OCI-LY1 (cell line): ENCODE data around the gene SLC26A8.

Source experiments
- H2AFZ ChIP-seq: fragments of 200-600 bp; sonication (generic), shearing (Covaris generic); 2 replicates; pipeline ENCODE4 v1.6.0; 2014; ENCODE audit warnings: antibody characterized with exemption, mild to moderate bottlenecking, low read length
- H3F3A ChIP-seq: fragments of 200-600 bp; sonication (generic), shearing (Covaris generic); 2 replicates; pipeline ENCODE4 v1.6.0; 2014; ENCODE audit warnings: mild to moderate bottlenecking, antibody characterized with exemption, low read length, moderate library complexity; ENCODE audit not compliant: insufficient read depth
- H3K27ac ChIP-seq: fragments of 200-600 bp; sonication (generic); 2 replicates; pipeline ENCODE4 v1.5.1; 2014; ENCODE audit warnings: low read length, mixed run types, mild to moderate bottlenecking, low read depth; ENCODE audit not compliant: poor library complexity, severe bottlenecking
- H3K27me3 ChIP-seq: fragments of 200-600 bp; sonication (generic); 2 replicates; pipeline ENCODE4 v1.6.0; 2014; ENCODE audit warnings: antibody characterized with exemption, mild to moderate bottlenecking, low read length, moderate library complexity; ENCODE audit not compliant: insufficient read depth
- H3K36me3 ChIP-seq: fragments of 200-600 bp; sonication (generic); 2 replicates; pipeline ENCODE4 v1.6.1; 2014; ENCODE audit warnings: mild to moderate bottlenecking, antibody characterized with exemption, low read length, moderate library complexity, mixed read lengths; ENCODE audit not compliant: insufficient read depth
- H3K4me1 ChIP-seq: fragments of 200-600 bp; sonication (generic); 2 replicates; pipeline ENCODE4 v1.5.1; 2014; ENCODE audit warnings: mild to moderate bottlenecking, low read length, moderate library complexity; ENCODE audit not compliant: insufficient read depth, severe bottlenecking
- H3K4me2 ChIP-seq: fragments of 200-600 bp; sonication (generic), shearing (Covaris generic); 2 replicates; pipeline ENCODE4 v1.6.1; 2014; ENCODE audit warnings: low read length
- H3K4me3 ChIP-seq: fragments of 200-600 bp; sonication (generic); 2 replicates; pipeline ENCODE4 v1.5.1; 2014; ENCODE audit warnings: low read length, low read depth, mild to moderate bottlenecking, mixed read lengths; ENCODE audit not compliant: poor library complexity, severe bottlenecking
- H3K79me2 ChIP-seq: fragments of 200-600 bp; shearing (Covaris generic); 2 replicates; pipeline ENCODE4 v1.6.1; 2016; ENCODE audit warnings: mixed run types, low read length, mixed read lengths; ENCODE audit not compliant: insufficient read depth
- H3K9ac ChIP-seq: fragments of 200-600 bp; sonication (generic), shearing (Covaris generic); 2 replicates; pipeline ENCODE4 v1.6.1; 2014; ENCODE audit warnings: mild to moderate bottlenecking, low read length, mixed read lengths
- H3K9me2 ChIP-seq: fragments of 200-600 bp; sonication (generic), shearing (Covaris generic); 2 replicates; pipeline ENCODE4 v1.6.1; 2014; ENCODE audit warnings: low read depth, mild to moderate bottlenecking, low read length, mixed read lengths
- H3K9me3 ChIP-seq: fragments of 200-600 bp; shearing (Covaris generic); 2 replicates; pipeline ENCODE4 v1.6.1; 2014; ENCODE audit warnings: low read length, mixed read lengths
- H4K20me1 ChIP-seq: fragments of 200-600 bp; sonication (generic), shearing (Covaris generic); 2 replicates; pipeline ENCODE4 v1.6.0; 2016; ENCODE audit warnings: mild to moderate bottlenecking, low read length; ENCODE audit not compliant: insufficient read depth
- EZH2 ChIP-seq: fragments of 200-600 bp; sonication (generic), shearing (Covaris generic); IDR thresholded peaks from 2 replicates; pipeline ENCODE4 v1.8.0; 2017; ENCODE audit warnings: borderline replicate concordance, mixed run types, mild to moderate bottlenecking, antibody characterized with exemption, low read length, moderate library complexity, mixed read lengths
- TF ChIP-seq, protein P1 (sequence below): fragments of 200-600 bp; sonication (generic), shearing (Covaris generic); IDR thresholded peaks from 2 replicates; pipeline ENCODE4 v1.5.1; 2017; ENCODE audit warnings: mild to moderate bottlenecking, antibody characterized with exemption, low read length, moderate library complexity, mixed read lengths

Gene SLC26A8

DNA sequence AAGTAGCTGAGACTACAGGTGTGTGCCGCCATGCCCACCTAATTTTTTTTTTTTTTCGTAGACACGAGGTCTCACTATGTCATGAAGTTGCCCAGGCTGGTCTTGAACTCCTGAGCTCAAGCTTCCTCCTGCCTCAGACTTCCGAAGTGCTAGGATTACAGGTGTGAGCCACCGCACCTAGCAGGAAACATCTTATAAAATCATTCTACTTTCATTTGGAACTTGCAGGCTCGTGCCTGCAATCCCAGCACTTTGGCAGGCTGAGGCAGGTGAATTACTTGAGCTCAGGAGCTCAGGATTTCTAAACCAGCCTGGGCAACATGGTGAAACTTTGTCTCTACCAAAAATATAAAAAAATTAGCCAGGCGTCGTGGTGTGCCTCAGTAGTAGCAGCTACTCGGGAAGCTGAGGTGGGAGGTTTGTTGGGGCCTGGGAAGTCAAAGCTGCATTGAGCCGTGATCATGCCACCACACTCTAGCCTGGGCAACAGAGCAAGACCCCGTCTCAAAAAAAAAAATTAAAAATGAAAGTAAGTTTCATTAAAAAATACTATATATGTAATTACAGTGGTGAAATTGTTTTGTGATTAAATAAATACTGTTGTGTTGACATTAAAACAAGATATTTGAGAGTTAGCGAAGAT is 18.3 kb upstream of the SLC26A8 start:
- peaks cover 92% of the 10 kb centered on the region for H3K79me2 ChIP-seq
- H3K9me2 ChIP-seq = no peaks in the 10 kb centered on the region
- no peaks in the 10 kb centered on the region for H3K27me3 ChIP-seq
- H3K4me2 ChIP-seq = no peak overlapping the region
- peaks cover 9% of the 10 kb centered on the region for H3K4me1 ChIP-seq
- H3K9ac ChIP-seq = no peak overlapping the region
- H4K20me1 ChIP-seq = no peaks in the 10 kb centered on the region
- TF ChIP-seq EZH2 = no peak
- TF ChIP-seq, protein P1, sequence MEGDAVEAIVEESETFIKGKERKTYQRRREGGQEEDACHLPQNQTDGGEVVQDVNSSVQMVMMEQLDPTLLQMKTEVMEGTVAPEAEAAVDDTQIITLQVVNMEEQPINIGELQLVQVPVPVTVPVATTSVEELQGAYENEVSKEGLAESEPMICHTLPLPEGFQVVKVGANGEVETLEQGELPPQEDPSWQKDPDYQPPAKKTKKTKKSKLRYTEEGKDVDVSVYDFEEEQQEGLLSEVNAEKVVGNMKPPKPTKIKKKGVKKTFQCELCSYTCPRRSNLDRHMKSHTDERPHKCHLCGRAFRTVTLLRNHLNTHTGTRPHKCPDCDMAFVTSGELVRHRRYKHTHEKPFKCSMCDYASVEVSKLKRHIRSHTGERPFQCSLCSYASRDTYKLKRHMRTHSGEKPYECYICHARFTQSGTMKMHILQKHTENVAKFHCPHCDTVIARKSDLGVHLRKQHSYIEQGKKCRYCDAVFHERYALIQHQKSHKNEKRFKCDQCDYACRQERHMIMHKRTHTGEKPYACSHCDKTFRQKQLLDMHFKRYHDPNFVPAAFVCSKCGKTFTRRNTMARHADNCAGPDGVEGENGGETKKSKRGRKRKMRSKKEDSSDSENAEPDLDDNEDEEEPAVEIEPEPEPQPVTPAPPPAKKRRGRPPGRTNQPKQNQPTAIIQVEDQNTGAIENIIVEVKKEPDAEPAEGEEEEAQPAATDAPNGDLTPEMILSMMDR = no peak
- no peak overlapping the region for H2AFZ ChIP-seq
- no peaks in the 10 kb centered on the region for H3F3A ChIP-seq
- 0 out of 2 replicates have a peak, but pooled peaks cover 3% of the 10 kb centered on the region for H3K36me3 ChIP-seq
- no peaks in the 10 kb centered on the region for H3K9me3 ChIP-seq
- no peak overlapping the region for H3K4me3 ChIP-seq
- H3K27ac ChIP-seq = no peak overlapping the region

DNA sequence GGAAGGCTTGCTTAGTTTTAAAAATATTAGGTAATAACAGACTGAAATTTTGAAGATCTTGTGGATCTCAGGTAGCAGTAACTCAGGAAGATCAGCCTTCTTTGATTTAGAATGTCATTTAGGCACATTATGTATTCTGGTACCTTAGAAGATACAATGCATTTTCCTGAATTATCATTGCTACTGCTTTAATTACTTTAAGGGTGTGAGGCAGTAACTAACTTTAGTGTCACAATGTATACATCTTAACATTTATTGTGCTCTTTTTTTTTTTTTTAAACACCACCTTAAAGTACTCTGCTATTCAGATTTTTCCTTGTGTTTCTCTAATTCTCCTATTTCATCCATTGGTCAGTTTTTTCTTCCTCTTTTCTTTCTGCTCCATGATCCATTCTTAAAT is 16.5 kb upstream of the SLC26A8 start:
- H2AFZ ChIP-seq = no peak overlapping the region
- no peaks in the 10 kb centered on the region for H3K9me2 ChIP-seq
- H3K4me1 ChIP-seq = peaks cover 16% of the 10 kb centered on the region
- no peak overlapping the region for H3K4me2 ChIP-seq
- H3K27ac ChIP-seq = no peak overlapping the region
- H3K9me3 ChIP-seq = no peaks in the 10 kb centered on the region
- H3K36me3 ChIP-seq = 0 out of 2 replicates have a peak, but pooled peaks cover 3% of the 10 kb centered on the region
- H3K27me3 ChIP-seq = no peaks in the 10 kb centered on the region
- no peaks in the 10 kb centered on the region for H4K20me1 ChIP-seq
- H3K79me2 ChIP-seq = peaks cover 92% of the 10 kb centered on the region
- no peaks in the 10 kb centered on the region for H3F3A ChIP-seq
- no peak overlapping the region for H3K9ac ChIP-seq
- TF ChIP-seq, protein P1 = no peak
- TF ChIP-seq EZH2 = no peak
- H3K4me3 ChIP-seq = no peak overlapping the region

DNA sequence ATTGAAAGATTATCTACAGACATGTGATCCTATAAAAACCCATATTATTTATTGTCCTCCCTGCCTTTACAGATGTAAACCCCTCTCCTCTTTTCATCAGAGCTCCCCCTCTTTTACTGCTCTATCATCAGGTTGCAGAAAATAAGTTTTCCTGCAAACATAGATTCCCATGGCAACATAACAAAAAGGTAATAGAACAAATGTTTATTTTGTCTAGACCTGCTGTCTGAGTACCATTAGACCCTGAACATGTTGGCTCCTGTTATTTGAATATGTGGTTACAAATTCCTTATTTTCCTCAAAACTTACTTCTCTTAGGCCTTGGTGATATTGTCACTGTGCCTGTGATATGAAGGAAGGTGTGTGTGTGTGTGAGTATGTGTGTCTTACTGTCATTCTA is 14.7 kb upstream of the SLC26A8 start:
- peaks cover 16% of the 10 kb centered on the region for H3K4me1 ChIP-seq
- no peak overlapping the region for H3K4me2 ChIP-seq

More for the DNA sequence above, 14.7 kb upstream of the SLC26A8 start:
- H3K79me2 ChIP-seq = peaks cover 94% of the 10 kb centered on the region
- H3K27me3 ChIP-seq = no peaks in the 10 kb centered on the region
- H3K9me3 ChIP-seq = no peaks in the 10 kb centered on the region
- no peaks in the 10 kb centered on the region for H3F3A ChIP-seq
- no peak overlapping the region for H2AFZ ChIP-seq
- no peaks in the 10 kb centered on the region for H3K9me2 ChIP-seq
- H3K27ac ChIP-seq = no peak overlapping the region
- TF ChIP-seq, protein P1 = no peak
- TF ChIP-seq EZH2 = no peak
- H3K4me3 ChIP-seq = no peak overlapping the region
- no peak overlapping the region for H3K9ac ChIP-seq
- H4K20me1 ChIP-seq = no peaks in the 10 kb centered on the region
- H3K36me3 ChIP-seq = peaks cover 5% of the 10 kb centered on the region; the same call in 1 of the 2 replicates
